ENCODE data around the gene PGA3.
"Not testable (repeated sequence)": the region's sequence is repeated elsewhere in the genome, so short reads cannot be mapped to it uniquely, and the experiment has no call there.

The PGA3 gene

DNA sequence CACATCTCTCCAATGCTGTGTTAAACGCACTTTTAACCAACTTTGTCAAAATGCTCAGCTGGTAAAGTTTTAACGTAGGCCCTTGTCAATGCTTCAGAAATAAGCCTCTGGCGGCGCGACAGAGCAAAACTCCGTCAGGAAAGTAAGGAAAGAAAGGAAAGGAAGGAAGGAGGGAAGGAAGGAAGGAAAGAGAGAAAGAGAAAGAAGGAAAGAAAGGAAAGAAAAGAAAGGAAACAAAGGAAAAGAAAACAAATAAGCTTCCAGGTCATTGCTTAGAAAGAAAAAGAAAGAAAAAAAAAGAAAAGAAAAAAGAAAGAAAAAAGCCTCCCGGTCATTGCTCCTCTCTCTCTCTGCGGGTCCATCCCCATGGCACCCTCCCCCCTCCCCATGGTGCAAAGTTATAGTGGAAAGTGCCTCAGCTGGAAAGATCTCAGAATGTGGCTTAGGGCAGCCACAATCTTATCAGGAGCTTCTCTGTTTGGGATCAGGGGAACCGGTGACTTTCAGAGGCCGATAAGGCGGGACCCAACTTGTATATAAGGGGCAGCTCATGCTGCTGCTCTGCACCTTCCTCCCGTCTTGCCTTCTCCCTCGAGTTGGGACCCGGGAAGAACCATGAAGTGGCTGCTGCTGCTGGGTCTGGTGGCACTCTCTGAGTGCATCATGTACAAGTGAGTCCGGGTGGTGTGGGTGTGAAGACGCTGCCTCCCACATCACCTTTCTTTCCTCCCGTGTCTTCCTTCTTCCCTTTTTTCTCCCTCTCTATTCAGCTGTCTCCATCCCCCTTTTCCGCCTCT lies at the start of gene PGA3:
Gene PGA3 (plus strand): TSS at position 566 of the 797 bp plus-strand sequence. CDS start 50 bp downstream, at position 616.
- DNase-seq = not testable (repeated sequence)

DNA sequence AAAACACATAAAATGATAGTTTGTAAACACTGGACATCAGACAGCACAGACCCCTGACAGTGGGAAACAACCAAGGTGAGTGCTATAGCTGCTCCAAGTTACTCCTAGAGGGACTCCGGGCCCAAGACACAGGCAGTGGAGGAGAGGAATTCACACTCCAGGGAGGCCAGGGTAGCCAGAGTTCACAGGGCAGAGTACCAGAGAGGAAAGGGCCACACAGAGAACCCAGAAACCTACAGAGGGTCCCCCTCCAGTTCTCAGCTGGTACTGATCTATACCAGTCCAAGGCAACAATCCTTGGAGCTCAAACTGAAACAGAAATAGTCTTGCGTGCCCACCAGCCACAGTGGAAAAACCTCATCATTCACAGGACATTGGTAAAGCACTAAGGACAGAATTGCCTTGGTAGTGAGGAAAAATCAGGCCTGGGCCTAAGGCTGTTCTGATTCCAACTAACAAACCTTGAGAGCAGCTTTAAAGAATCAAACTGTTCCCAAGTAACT lies 49.7 kb upstream of the PGA3 start:
- no peak for DNase-seq

DNA sequence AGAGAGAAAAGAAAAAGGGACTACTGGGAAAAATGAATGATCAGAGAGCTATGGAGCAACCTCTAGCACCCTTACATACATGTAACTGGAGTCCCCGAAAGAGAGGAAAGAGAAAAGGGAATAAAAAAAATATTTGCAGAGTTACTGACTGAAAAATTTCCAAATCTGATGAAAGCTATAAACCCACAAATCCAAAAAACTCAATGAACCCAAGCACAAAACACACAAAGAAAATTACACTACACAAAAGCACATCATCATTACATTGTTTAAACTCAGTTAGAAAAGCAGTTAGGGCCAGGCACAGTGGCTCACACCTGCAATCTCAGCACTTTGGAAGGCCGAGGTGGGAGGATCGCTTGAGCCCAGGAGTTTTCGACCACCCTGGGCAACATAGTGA lies 48.8 kb upstream of the PGA3 start:
- DNase-seq = no peak

DNA sequence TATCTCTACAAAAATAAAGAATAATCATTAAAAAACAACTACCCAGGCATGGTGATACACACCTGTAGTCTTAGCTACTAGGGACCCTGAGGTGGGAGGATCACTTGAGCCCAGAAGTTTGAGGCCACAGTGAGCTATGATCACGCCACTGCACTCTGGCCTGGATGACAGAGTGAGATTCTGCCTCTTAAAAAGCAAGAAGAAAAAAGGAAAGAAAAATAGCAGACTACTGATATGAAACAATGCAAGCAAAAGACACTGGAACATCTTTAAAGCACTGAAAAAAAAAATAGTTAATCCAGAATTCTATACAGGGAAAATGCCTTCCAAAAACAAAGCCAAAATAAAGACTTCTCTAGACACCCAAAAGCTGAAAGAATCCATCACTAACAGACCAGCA lies 48.0 kb upstream of the PGA3 start:
- no peak for DNase-seq

DNA sequence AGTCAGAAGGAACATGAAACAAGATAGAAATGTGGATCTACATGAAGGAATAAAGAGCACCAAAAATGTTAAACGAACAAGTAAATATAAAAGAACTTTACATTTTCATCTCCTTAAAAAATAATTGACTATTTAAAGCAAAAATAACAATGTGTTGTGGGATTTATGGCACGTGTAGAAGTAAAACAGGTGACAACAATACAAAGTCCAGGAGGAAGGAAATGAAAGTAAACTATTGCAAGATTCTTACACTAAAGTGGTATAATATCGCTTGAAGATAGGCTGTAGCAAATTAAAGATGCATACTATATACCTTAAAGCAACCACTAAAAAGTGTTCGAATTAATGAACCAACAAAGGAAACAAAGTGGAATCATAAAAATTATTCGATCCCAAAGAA lies 47.6 kb upstream of the PGA3 start:
- no peak for DNase-seq

DNA sequence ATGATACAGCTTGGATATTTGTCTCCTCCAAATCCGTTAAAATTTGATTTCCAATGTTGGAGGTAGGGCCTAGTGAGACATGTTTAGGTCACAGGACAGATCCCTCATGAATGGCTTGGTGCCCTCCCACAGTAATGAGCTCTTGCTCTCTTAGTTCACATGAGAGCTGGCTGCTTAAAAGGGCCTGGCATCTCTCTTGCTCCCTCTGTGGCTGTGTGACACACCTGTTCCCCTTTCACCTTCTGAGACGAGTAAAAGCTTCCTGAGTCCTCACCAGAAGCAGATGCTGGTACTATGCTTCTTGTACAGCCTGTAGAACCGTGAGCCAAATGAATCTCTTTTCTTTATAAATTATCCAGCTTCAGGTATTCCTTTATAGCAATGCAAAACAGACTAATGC lies 45.6 kb upstream of the PGA3 start:
- DNase-seq = no peak

DNA sequence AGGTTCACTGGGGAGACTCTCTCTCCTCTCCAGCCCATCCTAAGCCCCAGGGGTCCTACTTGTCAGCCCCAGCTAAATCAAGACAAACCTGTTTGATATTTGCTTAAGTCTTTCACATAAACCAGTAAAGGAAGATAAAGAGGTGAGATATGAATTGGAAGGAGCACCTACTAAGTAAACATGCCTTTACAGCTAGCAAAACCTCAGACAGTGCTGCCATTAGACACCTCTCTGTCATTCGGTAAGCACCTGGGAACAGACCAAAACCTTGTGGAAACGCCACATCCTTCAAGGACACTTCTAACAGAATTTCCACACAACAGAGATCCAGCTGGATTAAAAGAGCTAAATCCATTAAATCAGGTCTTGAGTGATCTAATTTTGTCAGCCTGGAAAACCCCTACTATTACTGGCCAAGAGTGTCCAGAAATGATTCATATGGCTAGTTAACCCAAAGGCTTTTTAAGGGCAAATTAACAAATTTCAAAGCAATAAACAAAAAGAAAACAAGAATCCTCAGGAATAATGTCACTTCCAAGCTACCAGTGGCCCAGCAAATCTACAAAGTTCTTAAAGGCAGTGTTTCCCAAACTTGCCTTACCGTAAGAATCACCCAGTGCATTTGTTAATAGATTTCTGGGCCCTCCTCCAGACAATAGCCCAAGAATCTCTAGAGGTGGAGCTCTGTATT lies 44.5 kb upstream of the PGA3 start:
- DNase-seq = no peak

DNA sequence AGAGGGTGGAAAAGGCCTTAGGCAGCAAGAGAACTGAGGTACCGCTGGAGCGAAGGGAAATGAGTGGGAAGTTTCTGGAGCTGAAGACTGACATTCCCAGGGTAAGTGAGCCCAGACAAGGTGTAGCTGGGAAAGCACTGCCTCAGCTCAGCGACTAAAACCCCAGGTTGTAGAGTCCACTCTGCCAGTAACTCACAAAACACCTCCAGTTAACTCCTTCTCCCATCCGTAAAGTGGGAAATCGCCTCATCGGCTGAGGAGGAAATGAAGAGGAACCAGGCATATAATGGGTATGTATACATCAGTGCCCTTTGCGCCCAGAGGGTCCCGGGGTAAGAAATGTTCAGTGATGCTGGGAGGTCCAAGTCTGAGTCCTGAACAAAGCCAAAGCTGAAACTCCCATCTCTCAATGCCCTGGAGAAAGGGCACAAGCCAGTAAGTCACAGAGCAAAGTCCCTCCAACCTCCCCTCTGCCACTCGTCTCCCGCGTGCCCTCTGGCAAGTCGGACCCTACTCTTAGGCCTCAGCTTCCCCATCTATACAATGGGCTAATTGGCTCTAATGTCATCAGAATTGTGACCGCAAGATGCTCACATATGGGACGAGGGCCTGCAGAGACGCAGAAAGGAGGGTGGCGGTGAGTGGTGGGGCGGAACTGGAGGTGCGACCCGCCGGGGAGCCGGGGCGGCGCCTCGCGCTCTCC lies 42.7 kb upstream of the PGA3 start:
- DNase-seq = no peak

DNA sequence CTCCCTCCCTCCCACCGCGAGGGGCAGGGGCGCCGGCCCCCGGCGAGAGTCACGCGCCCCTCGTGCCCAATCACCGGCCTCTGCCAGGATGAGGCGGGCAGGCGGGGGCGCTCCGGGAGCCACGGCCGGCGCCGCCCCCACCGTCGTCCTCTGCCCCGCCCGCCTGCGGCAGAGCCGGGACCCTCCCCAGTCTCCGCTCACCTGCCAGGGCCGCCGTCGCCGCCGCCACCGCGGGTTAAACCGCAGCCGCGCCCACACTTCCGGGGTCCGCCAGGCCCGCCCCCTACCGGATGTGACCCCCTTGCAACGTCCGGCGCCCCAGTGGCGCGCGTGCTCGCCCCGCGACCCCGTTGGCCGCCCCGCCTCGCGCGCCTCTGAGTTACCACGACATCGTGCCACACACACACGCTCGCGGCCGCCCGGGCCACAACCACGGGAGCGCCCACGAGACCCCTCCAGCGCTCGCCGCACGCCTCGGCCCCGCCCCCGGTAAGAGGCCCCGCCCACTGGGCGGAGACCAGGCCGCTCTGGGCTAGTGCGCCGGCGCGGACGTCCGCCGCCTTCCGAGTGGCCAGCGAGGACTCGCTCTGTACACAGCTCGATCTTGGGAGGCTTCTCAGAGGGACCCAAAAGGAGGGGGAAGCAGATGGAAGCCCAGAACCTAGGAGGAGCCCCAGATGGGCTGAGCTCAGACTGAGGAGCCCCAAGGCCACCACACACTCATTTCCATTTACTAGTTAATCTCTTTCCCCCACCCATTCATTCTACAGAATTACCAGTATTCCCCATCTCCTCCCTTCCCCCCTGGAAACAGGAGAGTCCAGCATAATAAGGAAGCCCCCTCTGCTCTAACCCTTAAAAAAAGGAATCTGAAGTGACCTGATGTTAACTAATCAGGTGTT lies 41.9 kb upstream of the PGA3 start, which contains the start of gene VPS37C:
Gene VPS37C (minus strand): TSS at position 237 of the 902 bp plus-strand sequence. CDS start 22,597 bp downstream, outside the sequence.
- DNase-seq = peak; percentile 95

DNA sequence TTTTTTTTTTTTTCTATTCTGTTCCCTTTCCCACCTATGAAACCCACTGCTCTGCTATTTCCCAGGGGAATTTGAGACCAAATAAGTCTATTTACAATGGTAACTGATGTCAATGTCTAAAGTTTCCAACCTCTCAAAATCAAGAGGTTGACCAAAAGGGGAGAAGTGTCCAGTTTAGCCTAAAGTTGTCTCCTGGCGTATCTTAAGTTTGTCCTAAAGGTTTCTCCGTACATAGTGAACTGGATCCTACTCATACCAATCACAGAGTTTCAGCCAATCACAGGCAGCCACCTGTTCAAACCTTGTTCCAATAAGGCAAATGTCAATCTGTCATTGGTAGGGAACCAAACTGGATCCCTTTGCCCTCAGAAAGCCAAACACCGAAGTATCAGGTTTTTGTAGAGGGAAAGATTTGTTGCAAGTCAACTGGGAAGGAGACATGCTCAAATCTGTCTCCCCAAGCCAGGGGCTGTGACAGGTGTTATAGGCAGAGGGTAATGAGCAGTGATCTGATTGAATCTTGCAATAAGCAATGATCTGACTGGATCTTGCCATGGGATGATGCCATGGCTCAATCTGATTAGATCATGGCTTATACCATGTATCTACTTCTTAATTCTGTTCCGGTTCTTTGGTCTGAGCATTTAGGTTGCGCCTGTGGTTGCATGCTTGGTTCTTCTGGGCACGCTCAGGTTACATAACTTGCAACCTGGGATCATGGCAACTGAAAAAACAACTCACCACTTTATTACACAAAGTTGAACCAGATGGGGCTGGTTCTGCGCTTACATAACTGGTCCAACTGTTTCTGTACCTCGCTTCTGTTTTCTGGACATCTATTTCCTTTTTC lies 41.0 kb upstream of the PGA3 start:
- DNase-seq = no peak

DNA sequence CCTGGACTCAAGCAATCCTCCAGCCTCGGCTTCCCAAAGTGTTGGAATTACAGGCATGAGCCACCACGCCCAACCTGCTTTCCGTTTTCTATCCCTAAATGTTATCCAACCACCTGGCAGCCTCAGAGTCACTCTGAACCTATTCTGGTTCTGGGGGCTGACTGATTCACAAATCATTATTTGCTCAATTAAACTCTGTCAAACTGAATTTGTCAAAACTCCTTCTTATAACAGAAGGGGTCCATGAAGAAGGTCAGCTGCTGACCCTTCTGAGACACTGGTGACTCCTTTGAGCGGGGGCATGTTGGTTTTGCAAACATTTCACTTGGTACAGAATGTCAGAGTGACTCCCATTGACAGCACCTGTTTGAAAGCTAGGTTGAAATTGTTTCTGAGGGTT lies 40.3 kb upstream of the PGA3 start:
- DNase-seq = no peak

DNA sequence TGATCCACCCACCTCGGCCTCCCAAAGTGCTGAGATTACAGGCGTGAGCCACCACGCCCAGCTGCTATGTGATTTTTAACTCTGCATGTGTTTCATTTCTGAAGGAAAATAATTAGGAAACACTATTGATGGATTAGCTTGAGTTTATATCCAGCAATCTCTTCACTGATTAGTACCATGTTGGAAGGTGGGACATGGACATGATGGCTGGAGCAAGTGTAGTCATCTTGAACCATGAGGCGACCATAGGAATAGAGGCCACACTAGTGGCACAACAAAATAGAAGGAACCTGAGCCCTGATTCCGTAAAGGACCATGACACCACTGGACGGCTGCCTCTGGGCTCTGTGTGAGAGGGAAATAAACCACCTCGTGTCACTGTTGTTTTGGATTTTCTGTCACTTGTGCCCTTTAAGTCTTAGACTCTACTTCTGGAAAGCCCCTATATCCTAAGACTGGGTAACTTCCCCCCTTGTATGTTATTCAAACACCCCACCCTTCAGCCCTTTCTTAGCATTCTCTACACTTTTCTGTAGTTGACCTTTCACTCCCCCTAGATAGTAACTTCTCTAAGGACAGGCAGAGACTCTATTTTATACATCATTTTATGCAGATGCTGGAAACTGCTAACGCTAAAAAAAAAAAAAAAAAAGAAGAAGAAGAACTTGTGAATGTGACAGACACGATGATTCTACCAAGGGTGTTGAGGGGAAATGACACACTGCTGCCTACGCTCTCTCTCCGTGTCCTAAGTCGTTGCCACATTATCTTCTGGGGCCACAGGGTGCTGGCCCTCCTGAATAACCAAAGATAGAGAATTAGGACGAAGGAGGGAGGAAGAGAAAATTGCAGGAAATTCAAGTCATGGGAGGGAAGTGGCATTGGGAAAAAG lies 39.4 kb upstream of the PGA3 start:
- no peak for DNase-seq

DNA sequence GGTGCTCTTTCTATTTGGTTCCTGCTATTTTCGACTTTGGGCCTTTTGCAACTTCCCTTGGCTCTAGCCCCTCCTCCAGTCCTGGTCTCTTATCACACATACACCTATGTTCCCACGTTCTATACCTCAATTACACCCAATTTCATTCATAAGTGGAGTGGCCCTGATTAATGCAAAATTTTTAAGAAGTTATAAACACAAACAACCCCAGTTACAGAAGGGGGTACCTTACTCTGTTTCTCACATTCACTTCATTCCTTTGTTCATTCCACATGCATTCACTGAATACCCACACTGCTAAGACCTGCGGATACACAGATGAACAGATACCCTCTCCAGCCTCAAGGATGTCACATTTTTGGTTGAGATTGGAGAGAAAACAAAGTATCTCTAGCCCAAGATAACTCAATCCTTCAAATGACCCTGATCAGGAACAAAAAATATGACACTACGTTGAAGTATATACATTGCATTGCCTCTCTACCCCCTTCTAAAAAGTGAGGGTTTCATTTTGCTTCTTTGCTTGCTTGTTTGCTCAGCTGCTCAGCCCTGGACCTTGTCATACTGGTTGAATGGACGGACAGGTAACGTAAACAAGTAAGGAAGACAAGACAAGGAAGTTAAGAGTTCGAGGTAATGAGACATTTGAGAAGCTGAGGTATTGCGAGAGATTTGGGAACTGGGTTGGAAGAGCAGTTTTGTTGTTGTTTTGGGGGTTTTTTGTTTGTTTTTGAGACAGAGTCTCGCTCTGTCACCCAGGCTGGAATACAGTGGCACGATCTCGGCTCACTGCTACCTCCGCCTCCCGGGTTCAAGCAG lies 38.5 kb upstream of the PGA3 start:
- no peak for DNase-seq

DNA sequence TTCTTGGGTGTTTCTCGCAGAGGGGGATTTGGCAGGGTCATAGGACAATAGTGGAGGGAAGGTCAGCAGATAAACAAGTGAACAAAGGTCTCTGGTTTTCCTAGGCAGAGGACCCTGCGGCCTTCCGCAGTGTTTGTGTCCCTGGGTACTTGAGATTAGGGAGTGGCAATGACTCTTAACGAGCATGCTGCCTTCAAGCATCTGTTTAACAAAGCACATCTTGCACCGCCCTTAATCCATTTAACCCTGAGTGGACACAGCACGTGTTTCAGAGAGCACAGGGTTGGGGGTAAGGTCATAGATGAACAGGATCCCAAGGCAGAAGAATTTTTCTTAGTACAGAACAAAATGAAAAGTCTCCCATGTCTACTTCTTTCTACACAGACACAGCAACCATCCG lies 37.5 kb upstream of the PGA3 start:
- not testable (repeated sequence) for DNase-seq

DNA sequence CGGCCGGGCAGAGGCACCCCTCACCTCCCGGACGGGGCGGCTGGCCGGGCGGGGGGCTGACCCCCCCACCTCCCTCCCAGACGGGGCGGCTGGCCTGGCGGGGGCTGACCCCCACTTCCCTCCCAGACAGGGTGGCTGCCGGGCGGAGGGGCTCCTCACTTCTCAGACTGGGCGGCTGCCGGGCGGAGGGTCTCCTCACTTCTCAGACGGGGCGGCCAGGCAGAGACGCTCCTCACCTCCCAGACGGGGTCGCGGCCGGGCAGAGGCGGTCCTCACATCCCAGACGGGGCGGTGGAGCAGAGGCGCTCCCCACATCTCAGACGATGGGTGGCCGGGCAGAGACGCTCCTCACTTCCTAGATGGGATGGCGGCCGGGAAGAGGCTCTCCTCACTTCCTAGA lies 37.0 kb upstream of the PGA3 start:
- DNase-seq = not testable (repeated sequence)

DNA sequence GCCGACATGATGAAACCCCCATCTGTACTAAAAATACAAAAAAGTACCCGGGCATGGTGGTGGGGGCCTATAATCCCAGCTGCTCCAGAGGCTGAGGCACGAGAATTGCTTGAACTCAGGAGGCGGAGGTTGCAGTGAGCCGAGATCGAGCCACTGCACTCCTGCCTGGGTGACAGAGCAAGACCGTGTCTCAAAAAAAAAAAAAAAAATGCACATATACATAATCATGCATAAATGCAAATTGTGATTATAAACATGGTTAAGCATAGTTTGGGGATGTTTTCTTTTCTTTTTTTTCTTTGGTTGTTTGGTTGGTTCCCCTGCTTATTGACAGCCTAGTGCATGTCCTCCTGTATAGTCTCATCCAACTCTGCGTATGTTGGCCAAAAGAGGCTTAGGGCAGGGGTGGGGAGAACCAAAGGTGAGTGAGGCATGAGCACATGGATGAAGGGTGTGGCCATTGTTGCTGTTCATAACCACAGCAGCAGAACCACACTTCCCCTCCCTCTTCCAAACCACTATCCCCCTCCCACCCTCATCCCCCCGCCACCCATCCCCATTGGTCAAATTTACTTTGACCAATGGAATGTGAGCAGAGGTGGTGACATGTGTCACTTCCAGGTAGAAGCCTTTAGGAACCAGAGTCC lies 35.1 kb upstream of the PGA3 start:
- DNase-seq = no peak

DNA sequence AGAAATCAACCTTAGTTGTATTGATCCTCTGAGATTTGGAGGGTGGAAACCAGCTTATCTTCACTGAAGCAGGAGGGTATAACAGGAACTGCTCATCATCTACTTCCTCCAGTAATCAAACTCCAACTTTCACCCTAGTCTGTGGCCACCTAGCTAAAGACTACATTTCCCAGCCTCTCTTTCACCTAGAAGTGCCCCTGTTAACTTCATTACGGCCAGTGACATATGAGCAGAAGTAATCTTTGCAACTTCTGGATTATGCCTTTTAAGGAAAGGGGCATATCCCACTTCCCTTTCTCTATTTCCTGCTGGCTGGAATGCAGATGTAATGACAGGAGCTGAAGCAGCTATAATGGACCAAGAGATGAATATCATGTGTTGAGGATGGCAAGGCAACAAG lies 34.5 kb upstream of the PGA3 start:
- no peak for DNase-seq

DNA sequence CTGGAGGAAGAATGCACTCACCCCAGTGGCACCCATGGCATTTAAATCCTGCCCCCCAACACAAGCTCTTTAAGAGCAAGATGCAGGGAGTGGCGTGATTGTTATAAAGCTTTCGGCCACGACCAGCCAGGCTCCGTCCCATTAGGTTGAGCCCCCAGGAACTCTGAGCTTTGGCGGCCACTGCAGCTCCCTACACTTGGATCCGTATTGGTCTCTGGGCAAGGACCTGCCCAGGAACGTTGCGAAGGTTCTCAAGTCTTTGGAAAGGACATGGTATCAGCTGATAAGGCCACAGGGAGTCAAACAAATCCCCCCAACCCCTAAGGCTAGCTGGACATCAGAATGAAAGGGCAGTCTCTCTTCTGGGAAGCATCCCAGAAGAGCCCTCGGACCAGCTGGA lies 32.7 kb upstream of the PGA3 start:
- DNase-seq = no peak

DNA sequence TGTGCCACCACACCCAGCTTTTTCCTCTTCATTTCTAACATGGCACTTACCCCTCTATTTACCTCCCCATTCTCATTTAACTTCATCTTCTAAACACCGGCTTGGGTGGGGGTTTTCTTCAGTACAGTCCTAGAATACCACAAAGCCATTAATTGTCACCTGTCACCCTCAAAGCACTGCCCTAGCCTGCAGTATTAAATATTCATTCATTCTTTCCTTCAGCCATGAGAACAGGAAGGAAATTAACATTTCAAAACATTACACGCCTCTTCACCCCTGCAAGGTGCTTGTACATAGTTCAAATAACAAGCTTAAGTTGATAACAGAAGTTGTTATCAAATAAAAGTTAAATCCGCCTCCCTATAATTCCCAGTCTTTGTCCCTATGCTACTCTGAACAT lies 31.4 kb upstream of the PGA3 start:
- no peak for DNase-seq
